ENCODE results near the gene STRAP. TPM values are rescaled to one million over a fixed set of nuclear protein-coding genes. Genes with fewer than 3 reads are reported as not detected.

Gene STRAP
- total and polyA plus RNA-seq, 10 donors, result 41.9 to 68.8 (median 57.2) TPM

GRCh38 chr12:15928870-15929571 lies 46.8 kb downstream of the STRAP start:
- intact Hi-C loops (cut with DNase I; ENCODE audit: low total_unique reads), result no loop called here
- TF ChIP-seq POLR2AphosphoS5 (IDR thresholded peaks at IDR 0.05) (no peak), POLR2A (IDR thresholded peaks at IDR 0.05) (no peak)
- TF ChIP-seq, protein P1, sequence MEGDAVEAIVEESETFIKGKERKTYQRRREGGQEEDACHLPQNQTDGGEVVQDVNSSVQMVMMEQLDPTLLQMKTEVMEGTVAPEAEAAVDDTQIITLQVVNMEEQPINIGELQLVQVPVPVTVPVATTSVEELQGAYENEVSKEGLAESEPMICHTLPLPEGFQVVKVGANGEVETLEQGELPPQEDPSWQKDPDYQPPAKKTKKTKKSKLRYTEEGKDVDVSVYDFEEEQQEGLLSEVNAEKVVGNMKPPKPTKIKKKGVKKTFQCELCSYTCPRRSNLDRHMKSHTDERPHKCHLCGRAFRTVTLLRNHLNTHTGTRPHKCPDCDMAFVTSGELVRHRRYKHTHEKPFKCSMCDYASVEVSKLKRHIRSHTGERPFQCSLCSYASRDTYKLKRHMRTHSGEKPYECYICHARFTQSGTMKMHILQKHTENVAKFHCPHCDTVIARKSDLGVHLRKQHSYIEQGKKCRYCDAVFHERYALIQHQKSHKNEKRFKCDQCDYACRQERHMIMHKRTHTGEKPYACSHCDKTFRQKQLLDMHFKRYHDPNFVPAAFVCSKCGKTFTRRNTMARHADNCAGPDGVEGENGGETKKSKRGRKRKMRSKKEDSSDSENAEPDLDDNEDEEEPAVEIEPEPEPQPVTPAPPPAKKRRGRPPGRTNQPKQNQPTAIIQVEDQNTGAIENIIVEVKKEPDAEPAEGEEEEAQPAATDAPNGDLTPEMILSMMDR (IDR thresholded peaks at IDR 0.05 in 8 of 11, conservative IDR thresholded peaks at IDR 0.05 in 3 of 11), result no peak
- H3K4me3 ChIP-seq, result no peak overlapping the region
- no peak overlapping the region for H3K27ac ChIP-seq
- no peak for DNase-seq
- H3K27me3 ChIP-seq (replicated peaks in 1 of 7), result no peaks in the 10 kb centered on the region
- peaks cover 0 to 8% (median 0%) of the 10 kb centered on the region in 6 donors for H3K4me1 ChIP-seq
- no peaks in the 10 kb centered on the region for H3K36me3 ChIP-seq
- WGBS, 5 donors, result 78 to 88% (median 83%) methylated on average over 10 of the region's 10 CpGs
- H3K9me3 ChIP-seq, result no peaks in the 10 kb centered on the region

- H3K4me3 ChIP-seq, result no peak overlapping the region
- H3K9me3 ChIP-seq, result no peaks in the 10 kb centered on the region
- H3K27me3 ChIP-seq (replicated peaks in 1 of 7), result no peaks in the 10 kb centered on the region
- no peak for DNase-seq
- TF ChIP-seq POLR2A (IDR thresholded peaks at IDR 0.05) (no peak), POLR2AphosphoS5 (IDR thresholded peaks at IDR 0.05) (no peak)
- TF ChIP-seq, protein P1 (IDR thresholded peaks at IDR 0.05 in 8 of 11, conservative IDR thresholded peaks at IDR 0.05 in 3 of 11), result no peak
- no peak overlapping the region for H3K27ac ChIP-seq
- peaks cover 0 to 8% (median 0%) of the 10 kb centered on the region in 6 donors for H3K4me1 ChIP-seq
- H3K36me3 ChIP-seq, result no peaks in the 10 kb centered on the region
- 66 to 74% (median 71%) methylated on average over 3 of the region's 3 CpGs for WGBS, 5 donors
- intact Hi-C loops (cut with DNase I; ENCODE audit: low total_unique reads), result no loop called here
Observed at GRCh38 chr12:15931590-15932053, 49.4 kb downstream of the STRAP start.

- Histone ChIP-seq H3K27me3 (replicated peaks in 1 of 7) (no peaks in the 10 kb centered on the region), H3K27ac (no peak overlapping the region), H3K36me3 (no peaks in the 10 kb centered on the region), H3K9me3 (no peaks in the 10 kb centered on the region), H3K4me3 (no peak overlapping the region), H3K4me1 (peaks cover 0 to 8% (median 0%) of the 10 kb centered on the region in 6 donors)
- intact Hi-C loops (cut with DNase I; ENCODE audit: low total_unique reads), result no loop called here
- DNase-seq, result no peak
- TF ChIP-seq POLR2A (IDR thresholded peaks at IDR 0.05) (no peak), POLR2AphosphoS5 (IDR thresholded peaks at IDR 0.05) (no peak)
- TF ChIP-seq, protein P1 (IDR thresholded peaks at IDR 0.05 in 8 of 11, conservative IDR thresholded peaks at IDR 0.05 in 3 of 11), result no peak
- WGBS, 5 donors, result 85 to 97% (median 92%) methylated on average over 1 of the region's 1 CpG
Observed at GRCh38 chr12:15932327-15932726, 50.1 kb downstream of the STRAP start.

GRCh38 chr12:15932971-15933370 lies 50.8 kb downstream of the STRAP start:
- WGBS, 5 donors, result 51 to 83% (median 71%) methylated on average over 3 of the region's 3 CpGs

More at GRCh38 chr12:15932971-15933370, 50.8 kb downstream of the STRAP start:
- intact Hi-C loops (cut with DNase I; ENCODE audit: low total_unique reads), result no loop called here
- H3K4me3 ChIP-seq, result no peak overlapping the region
- DNase-seq, result no peak
- H3K27me3 ChIP-seq (replicated peaks in 1 of 7), result no peaks in the 10 kb centered on the region
- TF ChIP-seq POLR2A (IDR thresholded peaks at IDR 0.05) (no peak), POLR2AphosphoS5 (IDR thresholded peaks at IDR 0.05) (no peak)
- TF ChIP-seq, protein P1 (IDR thresholded peaks at IDR 0.05 in 8 of 11, conservative IDR thresholded peaks at IDR 0.05 in 3 of 11), result no peak
- H3K9me3 ChIP-seq, result peaks cover 0 to under 1% (median 0%) of the 10 kb centered on the region in 8 donors
- no peak overlapping the region for H3K27ac ChIP-seq
- no peaks in the 10 kb centered on the region for H3K36me3 ChIP-seq
- peaks cover 0 to 8% (median 0%) of the 10 kb centered on the region in 6 donors for H3K4me1 ChIP-seq

Measured in spleen (tissue), 11 donors.